Endodermal cell (in vitro differentiated cells): ENCODE results near the gene LAMTOR4. TPM values are rescaled to one million over a fixed set of nuclear protein-coding genes. Genes with fewer than 3 reads are reported as not detected.
A peak's percentile ranks its signal among the peaks of the same experiment; 100 is the strongest.

Experiments used
- DNase-seq: peaks from one replicate; pipeline ENCODE4 v3.0.0-alpha.2; 2017
- H3K27ac ChIP-seq: 2 replicates; pipeline ENCODE4 v1.5.1; 2013; ENCODE audit warnings: mild to moderate bottlenecking, low read depth, low read length, moderate library complexity
- H3K27me3 ChIP-seq: 2 replicates; pipeline ENCODE4 v1.6.1; 2013; ENCODE audit warnings: mild to moderate bottlenecking, low read length, moderate library complexity; ENCODE audit not compliant: insufficient read depth, control insufficient read depth, poor library complexity, severe bottlenecking
- H3K36me3 ChIP-seq: 2 replicates; pipeline ENCODE4 v1.7.0; 2013; ENCODE audit warnings: mild to moderate bottlenecking, low read length, moderate library complexity; ENCODE audit not compliant: control insufficient read depth, insufficient read depth
- H3K4me1 ChIP-seq: one replicate; pipeline ENCODE4 v1.7.0; 2013; ENCODE audit warnings: low read length; ENCODE audit not compliant: control insufficient read depth, insufficient read depth
- H3K4me3 ChIP-seq: 2 replicates; pipeline ENCODE4 v1.5.1; 2013; ENCODE audit warnings: mild to moderate bottlenecking, low read length, moderate library complexity
- H3K9ac ChIP-seq: 2 replicates; pipeline ENCODE4 v1.6.1; 2013; ENCODE audit warnings: mild to moderate bottlenecking, low read length, moderate library complexity; ENCODE audit not compliant: poor library complexity, severe bottlenecking; ENCODE audit errors: extremely low read depth
- H3K9me3 ChIP-seq: 2 replicates; pipeline ENCODE4 v1.6.1; 2013; ENCODE audit warnings: mild to moderate bottlenecking, low read length, moderate library complexity; ENCODE audit not compliant: control insufficient read depth
- H3K27ac Mint-ChIP-seq: 2 replicates; pipeline ENCODE4 v1.8.0; 2020; ENCODE audit warnings: mixed read lengths
- H3K27me3 Mint-ChIP-seq: 2 replicates; pipeline ENCODE4 v1.8.0; 2021; ENCODE audit warnings: mild to moderate bottlenecking, mixed read lengths; ENCODE audit not compliant: insufficient read depth
- H3K36me3 Mint-ChIP-seq: 2 replicates; pipeline ENCODE4 v1.8.0; 2020; ENCODE audit warnings: low read depth, mixed read lengths
- H3K4me1 Mint-ChIP-seq: 2 replicates; pipeline ENCODE4 v1.8.0; 2020; ENCODE audit warnings: mixed read lengths
- H3K4me3 Mint-ChIP-seq: 2 replicates; pipeline ENCODE4 v1.8.0; 2020; ENCODE audit warnings: mild to moderate bottlenecking, moderate library complexity, mixed read lengths
- H3K9me3 Mint-ChIP-seq: 2 replicates; pipeline ENCODE4 v1.8.0; 2020; ENCODE audit warnings: mild to moderate bottlenecking, mixed read lengths
- CTCF ChIP-seq: fragments of 200-600 bp; sonication (generic); conservative IDR thresholded peaks from 2 replicates; pipeline ENCODE4 v1.5.0; 2021; ENCODE audit warnings: antibody characterized with exemption, mild to moderate bottlenecking
- WGBS, 2 experiments: methylation state at CpG; one replicate each; pipeline versions ENCODE4 v1.1.5 to v1.1.7; 2013; ENCODE audit warnings: missing lambda C conversion rate in 2 of 2, mixed read lengths in 1 of 2; ENCODE audit not compliant: insufficient coverage in 1 of 2, insufficient read length in 1 of 2; 5-methylcytosine and 5-hydroxymethylcytosine counted together
- total RNA-seq, 2 donors: library from RNA; stranded (reverse); fragmentation: NEBNext Ultra II Directional in 1 of 2; extraction: Animal tissue kit (Norgen Biotek cat#: 25700) in 1 of 2; gene quantifications; 2 replicates in 1 of 2; 3 replicates in 1 of 2; pipeline ENCODE4 v1.2.1, GENCODE V29; 2021

LAMTOR4 gene
- total RNA-seq, 2 donors from 2014 or later: 155 to 188 TPM

GRCh38 chr7:100166317-100166940, 17.7 kb downstream of the LAMTOR4 start:
- Mint-ChIP-seq H3K27me3 (peaks cover 37% of the 10 kb centered on the region), H3K9me3 (no peaks in the 10 kb centered on the region), H3K4me1 (peaks cover 36% of the 10 kb centered on the region), H3K4me3 (peak overlapping the region; percentile 8), H3K27ac (no peak overlapping the region), H3K36me3 (no peaks in the 10 kb centered on the region)
- Histone ChIP-seq H3K4me1 (peaks cover 9% of the 10 kb centered on the region), H3K9me3 (no peaks in the 10 kb centered on the region), H3K36me3 (no peaks in the 10 kb centered on the region), H3K27ac (no peak overlapping the region), H3K4me3 (no peak overlapping the region), H3K27me3 (no peaks in the 10 kb centered on the region), H3K9ac (no peak overlapping the region)
- TF ChIP-seq CTCF: no peak
- WGBS, 2 experiments: 89 to 94% methylated on average over 7 to 16 of the region's 16 CpGs
- DNase-seq: peak; percentile 49

- Histone ChIP-seq H3K9me3 (no peaks in the 10 kb centered on the region), H3K27me3 (no peaks in the 10 kb centered on the region), H3K4me1 (peaks cover 9% of the 10 kb centered on the region), H3K4me3 (peak overlapping the region; percentile 73), H3K9ac (no peak overlapping the region), H3K27ac (no peak overlapping the region), H3K36me3 (no peaks in the 10 kb centered on the region)
- DNase-seq: peak; percentile 61
- Mint-ChIP-seq H3K4me3 (peak overlapping the region; percentile 57), H3K27ac (no peak overlapping the region), H3K4me1 (peaks cover 39% of the 10 kb centered on the region), H3K9me3 (no peaks in the 10 kb centered on the region), H3K36me3 (no peaks in the 10 kb centered on the region), H3K27me3 (peaks cover 40% of the 10 kb centered on the region)
- WGBS, 2 experiments: 55 to 71% methylated on average over 7 to 12 of the region's 14 CpGs
- no peak for TF ChIP-seq CTCF
Observed at GRCh38 chr7:100166970-100167911, 18.5 kb downstream of the LAMTOR4 start.

DNA sequence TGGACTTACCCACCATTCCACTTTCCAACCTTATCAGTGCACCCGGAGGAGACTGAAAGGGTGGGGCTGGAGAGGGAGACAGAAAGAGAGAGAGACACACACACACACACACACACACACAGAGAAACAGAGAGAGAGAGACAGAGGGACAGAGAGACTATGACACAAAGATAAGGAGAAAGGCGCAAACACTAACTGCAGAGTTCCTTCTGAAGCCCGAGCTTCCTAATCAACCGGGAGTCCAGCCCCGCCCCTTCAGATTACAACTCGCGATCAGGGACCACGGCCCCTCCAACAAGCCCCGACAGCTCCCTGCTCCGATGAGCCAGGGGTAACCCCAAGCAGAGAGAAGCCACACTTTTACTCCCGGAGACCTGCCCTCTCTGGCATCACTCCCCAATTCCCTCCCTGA, 19.2 kb downstream of the LAMTOR4 start:
- TF ChIP-seq CTCF: no peak
- no peaks in the 10 kb centered on the region for H3K36me3 Mint-ChIP-seq
- DNase-seq: peak; percentile 73
- H3K27me3 Mint-ChIP-seq: peaks cover 38% of the 10 kb centered on the region
- peak overlapping the region; percentile 57 for H3K4me3 Mint-ChIP-seq
- no peak overlapping the region for H3K27ac Mint-ChIP-seq
- peak overlapping the region; percentile 73 for H3K4me3 ChIP-seq
- no peak overlapping the region for H3K27ac ChIP-seq
- H3K9ac ChIP-seq: no peak overlapping the region
- H3K9me3 ChIP-seq: no peaks in the 10 kb centered on the region
- H3K9me3 Mint-ChIP-seq: no peaks in the 10 kb centered on the region
- WGBS, 2 experiments: 9 to 10% methylated on average over 10 of the region's 11 CpGs
- peaks cover 39% of the 10 kb centered on the region for H3K4me1 Mint-ChIP-seq
- H3K36me3 ChIP-seq: no peaks in the 10 kb centered on the region
- no peaks in the 10 kb centered on the region for H3K27me3 ChIP-seq
- peaks cover 9% of the 10 kb centered on the region for H3K4me1 ChIP-seq
